Hepatocyte (in vitro differentiated cells): ENCODE results near the gene SPSB2.

Source experiments
- EZH2 ChIP-seq: fragments of 200-600 bp; sonication (generic); IDR thresholded peaks from 2 replicates; pipeline ENCODE4 v1.6.1; 2016; ENCODE audit warnings: antibody characterized with exemption, mild to moderate bottlenecking, borderline replicate concordance
- TF ChIP-seq, protein P1 (sequence below): fragments of 200-600 bp; sonication (generic); IDR thresholded peaks from 2 replicates; pipeline ENCODE4 v1.5.1; 2016; ENCODE audit warnings: antibody characterized with exemption, mild to moderate bottlenecking; ENCODE audit not compliant: poor library complexity

DNA sequence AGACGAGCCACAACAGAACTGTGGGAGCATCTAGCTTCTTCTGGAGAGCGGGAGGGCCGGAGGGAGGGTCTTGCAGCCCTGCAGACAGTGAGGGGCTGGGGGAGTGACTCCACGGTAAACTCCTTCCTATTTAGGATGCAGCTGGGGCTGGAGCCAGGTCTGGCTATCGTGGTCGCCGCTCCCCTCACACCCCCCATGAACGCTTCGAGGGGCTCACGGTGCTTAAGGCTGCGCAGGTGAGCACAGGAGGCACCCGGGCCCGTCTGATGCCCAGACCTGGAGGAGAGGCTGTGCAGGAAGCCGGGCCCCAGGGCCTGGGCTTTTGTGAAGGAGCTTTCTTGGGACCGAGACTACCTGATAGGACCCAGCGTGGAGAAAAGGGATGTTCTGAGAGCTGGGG lies 36.3 kb downstream of the SPSB2 start:
- TF ChIP-seq, protein P1, sequence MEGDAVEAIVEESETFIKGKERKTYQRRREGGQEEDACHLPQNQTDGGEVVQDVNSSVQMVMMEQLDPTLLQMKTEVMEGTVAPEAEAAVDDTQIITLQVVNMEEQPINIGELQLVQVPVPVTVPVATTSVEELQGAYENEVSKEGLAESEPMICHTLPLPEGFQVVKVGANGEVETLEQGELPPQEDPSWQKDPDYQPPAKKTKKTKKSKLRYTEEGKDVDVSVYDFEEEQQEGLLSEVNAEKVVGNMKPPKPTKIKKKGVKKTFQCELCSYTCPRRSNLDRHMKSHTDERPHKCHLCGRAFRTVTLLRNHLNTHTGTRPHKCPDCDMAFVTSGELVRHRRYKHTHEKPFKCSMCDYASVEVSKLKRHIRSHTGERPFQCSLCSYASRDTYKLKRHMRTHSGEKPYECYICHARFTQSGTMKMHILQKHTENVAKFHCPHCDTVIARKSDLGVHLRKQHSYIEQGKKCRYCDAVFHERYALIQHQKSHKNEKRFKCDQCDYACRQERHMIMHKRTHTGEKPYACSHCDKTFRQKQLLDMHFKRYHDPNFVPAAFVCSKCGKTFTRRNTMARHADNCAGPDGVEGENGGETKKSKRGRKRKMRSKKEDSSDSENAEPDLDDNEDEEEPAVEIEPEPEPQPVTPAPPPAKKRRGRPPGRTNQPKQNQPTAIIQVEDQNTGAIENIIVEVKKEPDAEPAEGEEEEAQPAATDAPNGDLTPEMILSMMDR, result no peak
- no peak for TF ChIP-seq EZH2
